ENCODE data around the gene TUBB4A.

- TF ChIP-seq CTCF (conservative IDR thresholded peaks at IDR 0.05) (no peak), EZH2 (IDR thresholded peaks at IDR 0.05; ENCODE audit: low read depth) (no peak)
These were observed 39.0 kb upstream of the TUBB4A start for GRCh38 chr19:6540918-6541689.
